NCI-H146 treated with DMSO at 0.1 percent for 48 hours (cell line): ENCODE data around the gene ELMO1.

ENCODE experiments used
- DNase-seq: peaks from one replicate; lab custom pipeline; 2025; ENCODE audit not compliant: unreplicated experiment; lab: John Stamatoyannopoulos, UW

Gene ELMO1

GRCh38 chr7:37376386-37376785, 72.3 kb downstream of the ELMO1 start:
- no peak for DNase-seq

GRCh38 chr7:37372750-37373149, 75.9 kb downstream of the ELMO1 start:
- DNase-seq, result no peak

- no peak for DNase-seq
Observed at GRCh38 chr7:37371755-37372154, 76.9 kb downstream of the ELMO1 start.

- no peak for DNase-seq
Observed at GRCh38 chr7:37369906-37370305, 78.8 kb downstream of the ELMO1 start.

- DNase-seq, result no peak
Observed at GRCh38 chr7:37368540-37368939, 80.1 kb downstream of the ELMO1 start.

GRCh38 chr7:37367010-37367409, 81.7 kb downstream of the ELMO1 start:
- no peak for DNase-seq

- DNase-seq, result no peak
Observed at GRCh38 chr7:37366445-37366844, 82.2 kb downstream of the ELMO1 start.

GRCh38 chr7:37365405-37365804, 83.3 kb downstream of the ELMO1 start:
- DNase-seq, result no peak

- no peak for DNase-seq
Observed at GRCh38 chr7:37364856-37365255, 83.8 kb downstream of the ELMO1 start.

GRCh38 chr7:37363536-37364491, 84.8 kb downstream of the ELMO1 start:
- DNase-seq, result no peak

- no peak for DNase-seq
Observed at GRCh38 chr7:37362802-37363201, 85.9 kb downstream of the ELMO1 start.

- no peak for DNase-seq
Observed at GRCh38 chr7:37360484-37360883, 88.2 kb downstream of the ELMO1 start.

GRCh38 chr7:37359662-37360444, 88.8 kb downstream of the ELMO1 start:
- DNase-seq, result no peak

GRCh38 chr7:37359180-37359579, 89.5 kb downstream of the ELMO1 start:
- DNase-seq, result no peak

- no peak for DNase-seq
Observed at GRCh38 chr7:37357637-37357996, 91.0 kb downstream of the ELMO1 start.

GRCh38 chr7:37356911-37357636, 91.6 kb downstream of the ELMO1 start:
- no peak for DNase-seq

- no peak for DNase-seq
Observed at GRCh38 chr7:37354656-37355131, 94.0 kb downstream of the ELMO1 start.

GRCh38 chr7:37353949-37354655, 94.6 kb downstream of the ELMO1 start:
- DNase-seq, result no peak

- peak; percentile 7 for DNase-seq
Observed at GRCh38 chr7:37352974-37353948, 95.4 kb downstream of the ELMO1 start.
